H9 (cell line): ENCODE measurements around the gene ARHGAP24. TPM values are rescaled to one million over a fixed set of nuclear protein-coding genes. Genes with fewer than 3 reads are reported as not detected.

Experiments
- DNase-seq: peaks from one replicate; pipeline ENCODE4 v3.0.0-alpha.2; 2017
- H2AFZ ChIP-seq: one replicate; pipeline ENCODE4 v1.6.1; 2013; ENCODE audit warnings: mild to moderate bottlenecking, low read length, control low read depth, moderate library complexity
- H2AK5ac ChIP-seq: 2 replicates; pipeline ENCODE4 v1.6.1; 2013; ENCODE audit warnings: low read length, control low read depth, mixed read lengths; ENCODE audit not compliant: insufficient read length
- H2BK120ac ChIP-seq: one replicate; pipeline ENCODE4 v1.6.1; 2013; ENCODE audit warnings: low read depth, mild to moderate bottlenecking, low read length, control low read depth, inconsistent platforms; ENCODE audit not compliant: poor library complexity, severe bottlenecking
- H2BK12ac ChIP-seq: 2 replicates; pipeline ENCODE4 v1.6.1; 2013; ENCODE audit warnings: low read length, control low read depth, mixed read lengths, low read depth; ENCODE audit not compliant: insufficient read length
- H2BK15ac ChIP-seq: 2 replicates; pipeline ENCODE4 v1.6.1; 2013; ENCODE audit warnings: low read depth, low read length, control low read depth
- H2BK20ac ChIP-seq: one replicate; pipeline ENCODE4 v1.6.1; 2013; ENCODE audit warnings: low read depth, mild to moderate bottlenecking, low read length, control low read depth, inconsistent platforms; ENCODE audit not compliant: poor library complexity, severe bottlenecking
- H2BK5ac ChIP-seq: 2 replicates; pipeline ENCODE4 v1.6.1; 2013; ENCODE audit warnings: low read length, control low read depth, mixed read lengths; ENCODE audit not compliant: insufficient read length
- H3K14ac ChIP-seq: 2 replicates; pipeline ENCODE4 v1.6.1; 2013; ENCODE audit warnings: low read length, control low read depth; ENCODE audit not compliant: insufficient read depth
- H3K18ac ChIP-seq: 2 replicates; pipeline ENCODE4 v1.6.1; 2013; ENCODE audit warnings: low read depth, mild to moderate bottlenecking, mixed read lengths, low read length, control low read depth; ENCODE audit not compliant: insufficient read length
- H3K23ac ChIP-seq: 2 replicates; pipeline ENCODE4 v1.6.1; 2013; ENCODE audit warnings: low read length, control low read depth, mixed read lengths, low read depth; ENCODE audit not compliant: insufficient read length
- H3K23me2 ChIP-seq: 2 replicates; pipeline ENCODE4 v1.6.1; 2013; ENCODE audit warnings: low read depth, mild to moderate bottlenecking, mixed read lengths, low read length, control low read depth; ENCODE audit not compliant: insufficient read length, poor library complexity, severe bottlenecking
- H3K27ac ChIP-seq: 2 replicates; pipeline ENCODE4 v1.5.1; 2013; ENCODE audit warnings: low read length, control low read depth, mixed read lengths, low read depth; ENCODE audit not compliant: insufficient read length
- H3K27me3 ChIP-seq: 2 replicates; pipeline ENCODE4 v1.6.1; 2013; ENCODE audit warnings: low read length, control low read depth, inconsistent platforms; ENCODE audit not compliant: insufficient read depth
- H3K4ac ChIP-seq: 2 replicates; pipeline ENCODE4 v1.6.1; 2013; ENCODE audit warnings: low read depth, mild to moderate bottlenecking, control low read depth, inconsistent platforms, low read length, moderate library complexity
- H3K4me1 ChIP-seq: 2 replicates; pipeline ENCODE4 v1.6.1; 2013; ENCODE audit warnings: low read length, control low read depth, inconsistent platforms; ENCODE audit not compliant: insufficient read depth
- H3K4me2 ChIP-seq: 2 replicates; pipeline ENCODE4 v1.6.1; 2013; ENCODE audit warnings: low read length, control low read depth, mixed read lengths; ENCODE audit not compliant: insufficient read length, insufficient read depth
- H3K56ac ChIP-seq: 2 replicates; pipeline ENCODE4 v1.6.1; 2013; ENCODE audit warnings: low read depth, mild to moderate bottlenecking, mixed read lengths, low read length, control low read depth; ENCODE audit not compliant: insufficient read length
- H3K79me1 ChIP-seq: 2 replicates; pipeline ENCODE4 v1.6.1; 2013; ENCODE audit warnings: low read depth, mild to moderate bottlenecking, moderate library complexity, low read length, control low read depth, inconsistent platforms; ENCODE audit not compliant: insufficient read depth, poor library complexity, severe bottlenecking
- H3K79me2 ChIP-seq: 2 replicates; pipeline ENCODE4 v1.6.1; 2013; ENCODE audit warnings: low read length, control low read depth, inconsistent platforms; ENCODE audit not compliant: insufficient read depth
- H3K9ac ChIP-seq: 2 replicates; pipeline ENCODE4 v1.6.1; 2013; ENCODE audit warnings: low read length, control low read depth, mixed read lengths; ENCODE audit not compliant: insufficient read length; ENCODE audit errors: extremely low read depth
- H3K9me3 ChIP-seq: one replicate; pipeline ENCODE4 v1.6.1; 2013; ENCODE audit warnings: low read depth, low read length, inconsistent platforms; ENCODE audit not compliant: control insufficient read depth
- H3T11ph ChIP-seq: one replicate; pipeline ENCODE4 v1.6.1; 2013; ENCODE audit warnings: mild to moderate bottlenecking, low read length, control low read depth, inconsistent platforms
- H4K20me1 ChIP-seq: one replicate; pipeline ENCODE4 v1.6.1; 2013; ENCODE audit not compliant: control insufficient read depth, insufficient read length, insufficient read depth
- H4K5ac ChIP-seq: 2 replicates; pipeline ENCODE4 v1.6.1; 2013; ENCODE audit warnings: low read depth, mild to moderate bottlenecking, mixed read lengths, low read length, control low read depth; ENCODE audit not compliant: insufficient read length
- H4K8ac ChIP-seq: replicated peaks from 2 replicates; pipeline ENCODE4 v1.6.1; 2013; ENCODE audit warnings: low read length, control low read depth, mixed read lengths, low read depth; ENCODE audit not compliant: insufficient read length
- H4K91ac ChIP-seq: 2 replicates; pipeline ENCODE4 v1.6.1; 2013; ENCODE audit warnings: low read depth, mild to moderate bottlenecking, moderate library complexity, mixed read lengths, low read length, control low read depth; ENCODE audit not compliant: insufficient read length
- H3K27ac Mint-ChIP-seq, 3 experiments: 2 replicates in 2 of 3; 3 replicates in 1 of 3; pipeline ENCODE4 v1.8.0; 2020 to 2021; ENCODE audit warnings: mixed read lengths in 3 of 3, mild to moderate bottlenecking in 1 of 3, moderate library complexity in 1 of 3
- H3K27me3 Mint-ChIP-seq: 2 replicates; pipeline ENCODE4 v1.8.0; 2021; ENCODE audit warnings: low read depth, mild to moderate bottlenecking, moderate library complexity, mixed read lengths
- H3K36me3 Mint-ChIP-seq, 3 experiments: 2 replicates in 2 of 3; 3 replicates in 1 of 3; pipeline ENCODE4 v1.8.0; 2020 to 2021; ENCODE audit warnings: low read depth in 3 of 3, mixed read lengths in 3 of 3; ENCODE audit not compliant: insufficient read depth in 1 of 3
- H3K4me1 Mint-ChIP-seq, 2 experiments: 2 replicates each; pipeline ENCODE4 v1.8.0; 2020; ENCODE audit warnings: mixed read lengths in 2 of 2
- H3K4me3 Mint-ChIP-seq, 2 experiments: 2 replicates in 1 of 2; 3 replicates in 1 of 2; pipeline ENCODE4 v1.8.0; 2020 to 2021; ENCODE audit warnings: mild to moderate bottlenecking in 2 of 2, mixed read lengths in 2 of 2, moderate library complexity in 1 of 2
- H3K9me3 Mint-ChIP-seq, 2 experiments: 2 replicates in 1 of 2; 3 replicates in 1 of 2; pipeline ENCODE4 v1.8.0; 2020; ENCODE audit warnings: mild to moderate bottlenecking in 2 of 2, mixed read lengths in 2 of 2, moderate library complexity in 1 of 2
- CTCF ChIP-seq: fragments of 200-600 bp; sonication (generic); conservative IDR thresholded peaks from 3 replicates; pipeline ENCODE4 v1.8.0; 2021; ENCODE audit warnings: antibody characterized with exemption, mild to moderate bottlenecking
- WGBS: extraction: QIAGEN DNeasy Blood & Tissue Kit; methylation state at CpG from one replicate; pipeline ENCODE4 v1.1.7; 2013; ENCODE audit warnings: missing lambda C conversion rate, low lambda C conversion rate, mixed read lengths; ENCODE audit not compliant: insufficient read length; ENCODE audit errors: extremely low coverage; 5-methylcytosine and 5-hydroxymethylcytosine counted together
- total RNA-seq: library from RNA; stranded (reverse); gene quantifications from 2 replicates; pipeline ENCODE4 v1.2.1, GENCODE V29; 2021

The ARHGAP24 gene
- total RNA-seq, 1 experiment from 2014 or later, result 0.37 TPM

DNA sequence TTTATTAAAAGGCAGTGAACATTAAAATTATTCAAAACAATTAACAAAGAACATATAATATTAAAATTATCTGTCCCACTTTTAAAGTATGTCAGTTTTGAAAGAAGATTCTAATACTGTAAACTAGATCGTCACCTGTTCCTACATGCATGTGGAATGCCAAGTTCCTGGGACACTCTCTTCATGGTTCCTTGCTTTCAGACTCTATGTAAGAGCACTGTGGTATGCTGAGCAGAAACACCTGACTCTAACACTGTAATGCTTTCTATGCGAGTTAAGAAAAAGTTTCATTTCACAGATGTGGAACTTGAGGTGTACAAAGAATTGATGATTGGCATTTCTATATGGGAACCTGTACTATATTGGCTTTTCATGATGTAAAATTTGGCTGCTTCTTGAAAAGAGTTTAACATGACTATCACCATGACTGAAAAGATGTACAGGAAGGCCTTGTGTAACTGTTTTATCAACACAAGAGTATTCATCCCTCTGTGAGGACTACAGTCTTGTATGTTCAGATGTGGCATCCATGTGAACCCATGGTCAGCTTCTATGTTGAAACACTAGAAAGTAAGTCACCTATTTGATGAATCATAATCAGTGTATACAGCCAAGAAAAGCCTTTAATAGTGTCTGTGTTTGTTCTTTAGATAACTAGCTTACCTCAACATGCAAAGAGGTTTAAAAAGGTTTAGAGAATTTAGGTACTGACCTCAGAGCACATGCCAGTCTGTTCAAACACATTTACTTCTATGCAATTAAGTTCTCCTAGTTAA lies 354.5 kb downstream of the ARHGAP24 start:
- Histone ChIP-seq H3K79me1 (no peaks in the 10 kb centered on the region), H3K79me2 (no peaks in the 10 kb centered on the region), H2BK20ac (no peak overlapping the region), H2BK120ac (peak overlapping the region; percentile 5), H2AFZ (no peak overlapping the region), H3K18ac (no peak overlapping the region), H3K23ac (no peak overlapping the region), H2AK5ac (no peak overlapping the region), H3K9ac (no peak overlapping the region), H3K4me2 (no peak overlapping the region), H3K9me3 (no peaks in the 10 kb centered on the region), H3K4ac (no peak overlapping the region), H3K27me3 (no peaks in the 10 kb centered on the region), H3K23me2 (peaks cover 5% of the 10 kb centered on the region), H2BK15ac (no peak overlapping the region), H3K56ac (no peak overlapping the region), H3K4me1 (peaks cover 6% of the 10 kb centered on the region; the same call in 1 of the 2 replicates), H4K91ac (no peak overlapping the region), H4K5ac (no peak overlapping the region), H2BK5ac (no peak overlapping the region), H4K8ac (no peak overlapping the region), H2BK12ac (no peak overlapping the region), H3K14ac (no peak overlapping the region), H4K20me1 (no peaks in the 10 kb centered on the region), H3T11ph (no peak overlapping the region), H3K27ac (no peak overlapping the region)
- Mint-ChIP-seq H3K4me3 (no peak overlapping the region), H3K4me1 (peaks cover 37 to 40% of the 10 kb centered on the region in 2 experiments), H3K27me3 (no peaks in the 10 kb centered on the region), H3K36me3 (no peaks in the 10 kb centered on the region), H3K9me3 (no peaks in the 10 kb centered on the region), H3K27ac (no peak overlapping the region)
- no CpG with 5 or more reads among the region's 2 CpGs for WGBS
- no peak for DNase-seq
- no peak for TF ChIP-seq CTCF
